Measurements from ENCODE around the gene KCNMB1.

GRCh38 chr5:170386743-170387395, 2.3 kb downstream of the KCNMB1 start:
- TF ChIP-seq CTCF (IDR thresholded peaks at IDR 0.05; ENCODE audit: extremely low read depth in 1 of 2, insufficient read depth in 1 of 2, low read depth in 1 of 2, low read length in 2 of 2), result no peak
- TF ChIP-seq MYC (IDR thresholded peaks at IDR 0.05; ENCODE audit: low read depth, low read length), result no peak
- no peak for TF ChIP-seq FOS (IDR thresholded peaks at IDR 0.05; ENCODE audit: borderline replicate concordance, insufficient read depth, low read length)
- TF ChIP-seq POLR2AphosphoS5 (IDR thresholded peaks at IDR 0.05; ENCODE audit: insufficient read depth, low read depth, low read length), result no peak
- TF ChIP-seq JUN (IDR thresholded peaks at IDR 0.05; ENCODE audit: borderline replicate concordance, insufficient read depth, insufficient read length, low read depth), result no peak
- TF ChIP-seq POLR2A (IDR thresholded peaks at IDR 0.05; ENCODE audit: low read depth, low read length), result no peak
- TF ChIP-seq GATA2 (IDR thresholded peaks at IDR 0.05; ENCODE audit: insufficient read depth, insufficient read length, low read depth, low read length), result no peak
- no peak for TF ChIP-seq EZH2 (IDR thresholded peaks at IDR 0.05; ENCODE audit: borderline replicate concordance, low read depth, low read length, severe bottlenecking)
- no peak for TF ChIP-seq MAX (IDR thresholded peaks at IDR 0.05; ENCODE audit: insufficient read depth, insufficient read length)

All from endothelial cell of umbilical vein (primary cell).